K562 (cell line): Measurements from ENCODE around the gene SELENOI. TPM values are rescaled to one million over a fixed set of nuclear protein-coding genes. Genes with fewer than 3 reads are reported as not detected.

Source experiments
- ATAC-seq: fragments of 200-7000 bp; cut with Tn5 transposase; 3 replicates; pipeline ENCODE4 v1.9.1; 2020; ENCODE audit warnings: moderate library complexity
- BruUV-seq: library from RNA; stranded (reverse); fragments of 400-500 nt; replicated peaks from 2 replicates; lab custom pipeline; 2021; lab: Mats Ljungman, UMichigan
- CTCF ChIA-PET: fragments of 300-600 bp; formaldehyde crosslinking; extraction: SDS; loops from one replicate; lab custom pipeline; 2021; ENCODE audit warnings: low intra/inter-chr PET ratio; lab: Yijun Ruan, JAX
- POLR2A ChIA-PET: fragments of 300-600, 350-650 bp; sonication (Branson Sonifier 250); formaldehyde crosslinking; extraction: SDS; loops from one replicate; lab custom pipeline; 2021; ENCODE audit warnings: antibody characterized with exemption, inconsistent platforms; lab: Yijun Ruan, JAX
- DNase-seq, 4 experiments: peaks; one replicate each; pipeline versions ENCODE4 v3.0.0 to v3.0.0-alpha.2; 2011 to 2018; ENCODE audit warnings: low spot score in 3 of 4, mixed read lengths in 3 of 4; ENCODE audit errors: extremely low read depth in 1 of 4
- FAIRE-seq: peaks from 2 replicates; lab custom pipeline; 2011; peaks lifted over from hg19 to GRCh38; lab: Jason Lieb, UNC
- H2AFZ ChIP-seq: 2 replicates; pipeline ENCODE4 v1.6.0; 2011; ENCODE audit warnings: low read depth, low read length, control low read depth, inconsistent platforms
- H3K27ac ChIP-seq: fragments of 200-600 bp; 3 replicates; pipeline ENCODE4 v1.8.0; 2011; ENCODE audit warnings: low read depth, mild to moderate bottlenecking, control low read depth, inconsistent platforms, low read length, moderate library complexity, mixed read lengths; ENCODE audit errors: extremely low read depth
- H3K27me3 ChIP-seq, 2 experiments: fragments of 300-600 bp in 1 of 2; 2 replicates in 1 of 2; 3 replicates in 1 of 2; pipeline versions ENCODE4 v1.6.0 to v1.8.0; 2011; ENCODE audit warnings: inconsistent platforms in 2 of 2, low read length in 2 of 2, mild to moderate bottlenecking in 1 of 2, mixed read lengths in 1 of 2, moderate library complexity in 1 of 2; ENCODE audit not compliant: control insufficient read depth in 2 of 2, insufficient read depth in 2 of 2
- H3K36me3 ChIP-seq: fragments of 300-600 bp; 3 replicates; pipeline ENCODE4 v1.8.0; 2011; ENCODE audit warnings: mild to moderate bottlenecking, low read length, inconsistent platforms; ENCODE audit not compliant: control insufficient read depth, insufficient read depth
- H3K4me1 ChIP-seq, 2 experiments: fragments of 200-600 bp in 1 of 2; replicated peaks in 1 of 2; 2 replicates in 1 of 2; 3 replicates in 1 of 2; pipeline versions ENCODE4 v1.5.1 to v1.8.0; 2011; ENCODE audit warnings: inconsistent platforms in 2 of 2, low read length in 2 of 2, mild to moderate bottlenecking in 1 of 2, mixed read lengths in 1 of 2, moderate library complexity in 1 of 2; ENCODE audit not compliant: control insufficient read depth in 2 of 2, insufficient read depth in 2 of 2
- H3K4me2 ChIP-seq: 2 replicates; pipeline ENCODE4 v1.6.1; 2011; ENCODE audit warnings: low read length, control low read depth, inconsistent platforms, mixed read lengths; ENCODE audit not compliant: insufficient read depth
- H3K4me3 ChIP-seq: fragments of 200-600 bp; sonication (generic), shearing (Covaris generic); 2 replicates; pipeline ENCODE4 v1.5.1; 2016; ENCODE audit warnings: control low read depth, inconsistent platforms
- H3K79me2 ChIP-seq: fragments of 200-600 bp; 3 replicates; pipeline ENCODE4 v1.8.0; 2011; ENCODE audit warnings: low read length, inconsistent platforms; ENCODE audit not compliant: control insufficient read depth, insufficient read depth
- H3K9ac ChIP-seq, 2 experiments: 2 replicates each; pipeline versions ENCODE4 v1.6.0 to v1.6.1; 2011; ENCODE audit warnings: low read depth in 2 of 2, low read length in 2 of 2, control low read depth in 1 of 2, inconsistent platforms in 1 of 2, mild to moderate bottlenecking in 1 of 2, mixed read lengths in 1 of 2; ENCODE audit not compliant: insufficient read depth in 1 of 2
- H3K9me1 ChIP-seq: one replicate; pipeline ENCODE4 v1.6.0; 2011; ENCODE audit warnings: inconsistent platforms, mild to moderate bottlenecking, low read length, moderate library complexity; ENCODE audit not compliant: control insufficient read depth, insufficient read depth
- H3K9me3 ChIP-seq: replicated peaks from 2 replicates; pipeline ENCODE4 v1.5.1; 2011; ENCODE audit warnings: low read depth, low read length, inconsistent platforms; ENCODE audit not compliant: control insufficient read depth, insufficient read depth
- H4K20me1 ChIP-seq: replicated peaks from 2 replicates; pipeline ENCODE4 v1.6.1; 2011; ENCODE audit warnings: low read length, inconsistent platforms, mixed read lengths; ENCODE audit not compliant: control insufficient read depth, insufficient read depth
- ARNT ChIP-seq, 2 experiments: fragments of 450-650 bp; IDR thresholded peaks; 2 replicates each; pipeline ENCODE4 v1.6.1; 2016; ENCODE audit warnings: mild to moderate bottlenecking in 1 of 2
- CBX5 ChIP-seq: IDR thresholded peaks from 2 replicates; pipeline ENCODE4 v1.6.1; 2014; ENCODE audit warnings: low read depth, borderline replicate concordance
- CHD1 ChIP-seq: fragments of 200-600 bp; sonication (generic); IDR thresholded peaks from one replicate; pipeline ENCODE4 v1.6.1; 2012; ENCODE audit warnings: mild to moderate bottlenecking, moderate library complexity, low read length, inconsistent platforms
- CTBP1 ChIP-seq: fragments of 450-650 bp; IDR thresholded peaks from 2 replicates; pipeline ENCODE4 v1.6.1; 2016; ENCODE audit warnings: borderline replicate concordance
- EGR1 ChIP-seq: fragments of 450-650 bp; conservative IDR thresholded peaks from 2 replicates; pipeline ENCODE4 v1.6.1; 2017; ENCODE audit warnings: mild to moderate bottlenecking
- EZH2 ChIP-seq: IDR thresholded peaks from 2 replicates; pipeline ENCODE4 v1.6.1; 2012; ENCODE audit warnings: low read depth, mild to moderate bottlenecking, inconsistent platforms, low read length, borderline replicate concordance
- GABPA ChIP-seq: fragments of 200-800 bp; sonication (Bioruptor generic); conservative IDR thresholded peaks from 2 replicates; pipeline ENCODE4 v1.6.1; 2016; ENCODE audit warnings: low read depth, missing genetic modification characterization, missing compliant biosample characterization
- HCFC1 ChIP-seq: IDR thresholded peaks from 2 replicates; pipeline ENCODE4 v1.6.1; 2012; ENCODE audit warnings: low read depth, low read length, improper control_type of control experiment
- HMG20B ChIP-seq: fragments of 250-450 bp; sonication (Bioruptor Pico); IDR thresholded peaks from 2 replicates; pipeline ENCODE4 v1.5.0; 2021; ENCODE audit warnings: mild to moderate bottlenecking
- MAFK ChIP-seq: IDR thresholded peaks from 2 replicates; pipeline ENCODE4 v1.6.1; 2011; ENCODE audit warnings: low read length, improper control_type of control experiment
- MEF2A ChIP-seq: IDR thresholded peaks from 2 replicates; pipeline ENCODE4 v1.6.1; 2011; ENCODE audit warnings: low read depth, mild to moderate bottlenecking, low read length, moderate library complexity; ENCODE audit not compliant: control insufficient read depth
- NELFE ChIP-seq: IDR thresholded peaks from 2 replicates; pipeline ENCODE4 v1.6.1; 2011; ENCODE audit warnings: mild to moderate bottlenecking; ENCODE audit not compliant: insufficient read depth, insufficient read length
- NR2C1 ChIP-seq, 2 experiments: fragments of 450-650 bp; IDR thresholded peaks; 2 replicates each; pipeline ENCODE4 v1.6.1; 2017; ENCODE audit warnings: mild to moderate bottlenecking in 2 of 2, antibody characterized with exemption in 1 of 2, inconsistent platforms in 1 of 2, missing compliant biosample characterization in 1 of 2, missing genetic modification characterization in 1 of 2
- NR2C2 ChIP-seq, 2 experiments: fragments of 200-800 bp in 1 of 2; sonication (Bioruptor generic) in 1 of 2; sonication (generic) in 1 of 2; formaldehyde crosslinking in 1 of 2; IDR thresholded peaks; 2 replicates each; pipeline versions ENCODE4 v1.6.1 to v1.8.0; 2016 to 2022; ENCODE audit warnings: mild to moderate bottlenecking in 1 of 2, missing compliant biosample characterization in 1 of 2, missing genetic modification characterization in 1 of 2, missing genetic modification reagents in 1 of 2
- NUFIP1 ChIP-seq: fragments of 450-650 bp; IDR thresholded peaks from 2 replicates; pipeline ENCODE4 v1.6.1; 2018; ENCODE audit not compliant: partially characterized antibody
- PURB ChIP-seq: sonication (generic); formaldehyde crosslinking; IDR thresholded peaks from 2 replicates; pipeline ENCODE4 v1.9.0; 2021; ENCODE audit warnings: low read depth, mild to moderate bottlenecking, missing genetic modification reagents
- SRSF7 ChIP-seq: fragments of 200-400 bp; formaldehyde crosslinking; optimal IDR thresholded peaks from 2 replicates; pipeline ENCODE3; 2017; ENCODE audit warnings: mild to moderate bottlenecking, low read depth, low read length
- TAF9B ChIP-seq: fragments of 450-650 bp; IDR thresholded peaks from 2 replicates; pipeline ENCODE4 v1.6.1; 2018; ENCODE audit warnings: mild to moderate bottlenecking; ENCODE audit not compliant: partially characterized antibody
- TRIM25 ChIP-seq: fragments of 450-650 bp; IDR thresholded peaks from 2 replicates; pipeline ENCODE4 v1.7.0; 2016; ENCODE audit warnings: borderline replicate concordance
- TSC22D4 ChIP-seq: fragments of 450-650 bp; IDR thresholded peaks from 2 replicates; pipeline ENCODE4 v1.6.1; 2016; ENCODE audit warnings: missing genetic modification characterization, missing biosample characterization, control low read depth
- YBX1 ChIP-seq: fragments of 450-650 bp; IDR thresholded peaks from 2 replicates; pipeline ENCODE4 v1.7.1; 2016; ENCODE audit warnings: mild to moderate bottlenecking
- ZNF12 ChIP-seq: sonication (generic); formaldehyde crosslinking; IDR thresholded peaks from 2 replicates; pipeline ENCODE4 v1.4.0; 2020; ENCODE audit warnings: mild to moderate bottlenecking, missing genetic modification reagents
- WGBS: fragments of 100-300 bp; shearing (Covaris generic); methylation state at CpG from one replicate; pipeline ENCODE4 v1.1.6; 2016; ENCODE audit warnings: low coverage, mixed read lengths; ENCODE audit not compliant: insufficient coverage; ENCODE audit errors: missing lambda C conversion rate; 5-methylcytosine and 5-hydroxymethylcytosine counted together
- in situ Hi-C: fragments of 300-500 bp; cut with MboI; formaldehyde crosslinking; loops from 4 replicates; pipeline ENCODE4 v1.15.0; 2018; ENCODE audit warnings: inconsistent platforms, mixed read lengths
- intact Hi-C: fragments of 100-400 bp; cut with micrococcal nuclease; formaldehyde crosslinking; loops from 2 replicates; pipeline ENCODE4 v1.14.2; 2022
- polyA plus RNA-seq, 8 experiments: library from polyadenylated mRNA; depleted of rRNA in 4 of 8; stranded (reverse) in 5 of 8; unstranded in 3 of 8; fragments of >200 nt; fragmentation: Nextera tagmentation in 2 of 8; fragmentation: Illumina TruSeq in 1 of 8; extraction: Ambion mirVana in 2 of 8; extraction: Trizol in 1 of 8; gene quantifications; 2 replicates each; pipeline versions ENCODE4 v1.2.1 to v1.2.3, GENCODE V29; 2011 to 2014; ENCODE audit warnings: inconsistent platforms in 1 of 8, missing spikeins in 1 of 8
- total RNA-seq, 7 experiments: library from RNA; depleted of rRNA in 6 of 7; stranded (reverse); fragments of >200 nt in 6 of 7; fragmentation: Illumina TruSeq in 2 of 7; extraction: Trizol in 2 of 7; gene quantifications; 2 replicates each; pipeline versions ENCODE4 v1.2.1 to v1.2.3, GENCODE V29; 2011 to 2021; ENCODE audit warnings: low replicate concordance in 1 of 7

The SELENOI gene
- total and polyA plus RNA-seq, 9 of the 15 experiments (the other 6 are each of a cell fraction or from before 2014, with no cell fraction given) = 9.6 to 46.9 (median 24.4) TPM

DNA sequence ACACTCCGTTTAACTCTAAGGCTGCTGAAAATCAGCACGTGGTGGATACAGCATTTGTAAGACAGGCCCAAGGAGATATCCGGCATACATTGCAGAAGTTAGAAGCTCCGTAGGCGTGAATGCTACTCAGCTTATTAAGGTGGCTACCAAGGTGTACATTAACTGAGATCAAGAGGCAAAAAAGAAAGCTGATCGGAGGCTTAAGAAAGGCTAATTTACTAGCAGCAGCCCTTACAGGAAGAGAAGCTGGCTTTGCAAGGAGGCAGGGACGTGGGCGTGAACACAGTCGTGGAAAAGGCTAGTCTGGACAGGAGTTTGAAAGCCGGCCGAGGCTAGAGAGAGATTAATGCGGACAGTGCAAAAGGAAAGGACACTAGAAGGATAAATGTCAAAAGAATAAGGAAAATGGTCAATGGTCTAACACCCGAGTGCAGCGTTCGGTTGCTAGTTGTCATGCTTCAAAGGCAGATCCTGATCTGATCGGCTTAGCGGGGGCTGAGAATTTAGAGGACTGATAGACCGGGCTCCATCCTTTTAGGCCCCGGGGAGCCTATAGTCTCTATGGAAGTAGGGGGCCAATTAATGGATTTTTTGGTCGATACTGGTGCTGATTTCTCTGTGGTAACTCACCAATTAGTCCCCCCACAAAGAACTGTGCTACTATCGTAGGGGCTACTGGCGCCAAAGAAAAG is 45.6 kb upstream of the SELENOI start (continued):
- no peak for TF ChIP-seq TRIM25
- TF ChIP-seq NR2C1 (IDR thresholded peaks at IDR 0.05) = no peak
- no peak for TF ChIP-seq NR2C1 (tag; IDR thresholded peaks at IDR 0.05)
- no peak for TF ChIP-seq TSC22D4 (tag)
- TF ChIP-seq EGR1 = 0 out of 2 replicates have a peak, but pooled peaks have one; percentile 21

DNA sequence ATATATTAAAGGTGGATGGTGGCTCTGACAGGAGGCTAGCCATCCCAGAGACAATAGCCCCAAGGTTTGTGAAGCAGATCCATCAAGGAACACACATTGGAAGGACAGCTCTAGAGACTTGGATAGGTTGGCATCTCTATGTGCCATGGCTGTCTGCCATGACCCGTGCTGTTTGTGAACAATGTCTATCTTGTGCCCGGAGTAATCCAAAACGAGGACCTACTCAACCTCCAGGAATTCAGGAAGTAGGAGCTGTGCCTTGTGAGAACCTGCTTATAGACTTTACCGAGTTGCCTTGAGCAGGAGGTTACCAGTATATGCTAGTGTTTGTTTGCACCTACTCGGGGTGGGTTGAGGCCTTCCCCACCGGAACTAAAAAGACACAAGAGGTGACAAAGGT is 43.1 kb upstream of the SELENOI start:
- Histone ChIP-seq H3K27me3 (peaks cover 13 to 26% of the 10 kb centered on the region in 2 experiments; a peak in 4 of 5 replicates), H3K27ac (no peak overlapping the region), H2AFZ (0 out of 2 replicates have a peak overlapping the region, but pooled peaks have one; percentile 19), H3K4me2 (no peak overlapping the region), H3K9ac (no peak overlapping the region), H3K79me2 (no peaks in the 10 kb centered on the region), H3K36me3 (no peaks in the 10 kb centered on the region), H4K20me1 (no peaks in the 10 kb centered on the region), H3K9me3 (no peaks in the 10 kb centered on the region), H3K4me3 (no peak overlapping the region), H3K9me1 (no peaks in the 10 kb centered on the region), H3K4me1 (peaks cover 0 to 2% of the 10 kb centered on the region in 2 experiments; a peak in 1 of 5 replicates)
- ChIA-PET POLR2A (interaction anchor here (0.8 to 1.1 kb wide), 2 partner anchors 24 to 32 kb away, joined by 3 to 4 read pairs; no protein-coding TSS in a partner anchor), CTCF (no interaction called here)
- intact Hi-C loops (no loop called here), in situ Hi-C loops (no loop called here)
- WGBS = 3% methylated on average over 6 of the region's 6 CpGs
- TF ChIP-seq ZNF12 (no peak), CBX5 (no peak), CHD1 (no peak), ARNT (IDR thresholded peaks at IDR 0.05) (no peak), GABPA (tag) (no peak), HMG20B (CRISPR knock-in tag) (no peak), NR2C2 (CRISPR knock-in tag; IDR thresholded peaks at IDR 0.05) (no peak), NR2C2 (tag; IDR thresholded peaks at IDR 0.05) (no peak), HCFC1 (no peak), NELFE (no peak), PURB (no peak), TAF9B (no peak), EGR1 (no peak), CTBP1 (no peak), MEF2A (no peak), SRSF7 (no peak), YBX1 (no peak), NUFIP1 (no peak), MAFK (no peak), EZH2 (no peak)
- ATAC-seq (no peak), FAIRE-seq (no peak), DNase-seq (no peak)
- no TSS peak for BruUV-seq
